Activated naive CD8-positive, alpha-beta T cell treated with anti-CD3 and anti-CD28 coated beads, Interleukin-2, amount 50 U/mL, for 24 hours (primary cell): ENCODE measurements around the gene KRTAP9-8.
"Not testable (repeated sequence)": the region's sequence is repeated elsewhere in the genome, so short reads cannot be mapped to it uniquely, and the experiment has no call there.

Experiments
- ATAC-seq: fragments of 150-1000 bp; cut with Tn5 transposase; one replicate; pipeline ENCODE4 v1.10.0; 2021
- DNase-seq: peaks from one replicate; pipeline ENCODE4 v3.0.0; 2021
- H3K27ac Mint-ChIP-seq: one replicate; pipeline ENCODE4 v1.8.0; 2021; ENCODE audit warnings: mild to moderate bottlenecking, mixed read lengths
- H3K27me3 Mint-ChIP-seq: one replicate; pipeline ENCODE4 v1.8.0; 2021; ENCODE audit warnings: mixed read lengths
- H3K36me3 Mint-ChIP-seq: one replicate; pipeline ENCODE4 v1.8.0; 2021; ENCODE audit warnings: low read depth, mixed read lengths
- H3K4me1 Mint-ChIP-seq: one replicate; pipeline ENCODE4 v1.8.0; 2021; ENCODE audit warnings: mixed read lengths
- H3K4me3 Mint-ChIP-seq: one replicate; pipeline ENCODE4 v1.8.0; 2021; ENCODE audit warnings: mild to moderate bottlenecking, moderate library complexity, mixed read lengths
- H3K9me3 Mint-ChIP-seq: one replicate; pipeline ENCODE4 v1.8.0; 2021; ENCODE audit warnings: mixed read lengths

The KRTAP9-8 gene

GRCh38 chr17:41275648-41276190 is 37.9 kb downstream of the KRTAP9-8 start, which contains the start of gene KRTAP9-7:
KRTAP9-7 (plus strand) TSS chr17:41275698; CDS start chr17:41275698, 0 bp downstream.
- not testable (repeated sequence) for H3K9me3 Mint-ChIP-seq, ATAC-seq, H3K27ac Mint-ChIP-seq, H3K4me1 Mint-ChIP-seq, H3K36me3 Mint-ChIP-seq, H3K27me3 Mint-ChIP-seq, H3K4me3 Mint-ChIP-seq, DNase-seq

DNA sequence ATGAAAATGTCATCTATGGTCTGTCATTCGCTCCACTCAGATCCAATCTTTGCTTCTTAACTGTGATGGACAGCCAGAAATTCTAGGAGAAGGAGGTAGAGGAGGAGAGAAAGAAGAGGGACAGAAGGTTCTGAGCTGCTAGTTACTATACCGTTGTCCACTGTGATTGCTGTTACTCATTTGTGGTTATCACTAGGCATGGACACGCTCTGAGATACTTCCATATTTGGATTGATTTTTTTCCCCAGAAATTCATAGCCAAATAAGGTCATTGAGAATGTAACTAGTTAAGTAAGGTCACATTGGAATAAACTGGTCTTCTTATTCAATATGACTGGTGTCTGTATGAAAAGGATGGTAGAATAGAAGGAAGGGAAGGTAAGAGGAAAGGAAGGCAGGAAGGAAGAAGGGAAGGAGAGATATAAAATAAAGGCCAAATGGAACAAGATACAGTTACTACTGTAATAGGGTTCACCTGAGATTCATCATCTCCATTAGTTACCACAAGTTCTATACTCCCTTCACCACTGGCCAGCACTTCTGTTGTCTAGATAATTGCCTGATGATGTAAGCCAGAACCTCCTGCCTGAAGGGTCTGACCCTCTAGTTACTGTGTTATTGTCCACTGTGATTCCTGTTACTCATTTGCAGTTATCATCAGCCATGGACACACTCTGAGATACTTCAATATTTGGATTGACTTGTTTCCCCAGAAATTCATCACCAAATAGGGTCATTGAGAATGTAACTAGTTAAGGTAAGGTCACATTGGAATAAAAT is 40.6 kb downstream of the KRTAP9-8 start:
- Mint-ChIP-seq H3K4me3 (no peak overlapping the region), H3K4me1 (no peaks in the 10 kb centered on the region), H3K36me3 (no peaks in the 10 kb centered on the region), H3K9me3 (no peaks in the 10 kb centered on the region), H3K27ac (no peak overlapping the region), H3K27me3 (peaks cover 2% of the 10 kb centered on the region)
- DNase-seq (no peak), ATAC-seq (no peak)

DNA sequence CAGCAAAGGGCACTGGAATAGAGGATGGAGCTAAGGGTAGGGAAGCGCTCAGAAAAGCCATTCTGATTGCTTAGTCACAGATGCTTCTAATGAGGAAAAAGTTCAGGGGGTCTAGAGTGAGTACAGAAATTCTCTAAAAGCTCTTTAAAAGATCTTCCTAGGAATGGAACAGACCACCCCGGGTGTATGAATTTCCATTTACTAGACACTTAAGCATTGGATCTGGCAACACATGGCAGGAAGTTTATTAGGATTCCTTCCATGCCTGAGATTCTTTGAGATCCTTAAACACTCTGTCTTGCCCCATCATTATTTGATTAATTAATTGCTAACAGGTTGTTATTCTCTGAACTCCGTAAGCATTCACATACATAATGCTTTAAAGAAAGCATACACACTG is 46.2 kb downstream of the KRTAP9-8 start:
- DNase-seq = no peak
- no peaks in the 10 kb centered on the region for H3K27me3 Mint-ChIP-seq
- ATAC-seq = no peak
- H3K27ac Mint-ChIP-seq = no peak overlapping the region
- no peaks in the 10 kb centered on the region for H3K36me3 Mint-ChIP-seq
- H3K4me3 Mint-ChIP-seq = no peak overlapping the region
- peaks cover 10% of the 10 kb centered on the region for H3K4me1 Mint-ChIP-seq
- H3K9me3 Mint-ChIP-seq = no peaks in the 10 kb centered on the region

- ATAC-seq = no peak
- no peaks in the 10 kb centered on the region for H3K27me3 Mint-ChIP-seq
- H3K27ac Mint-ChIP-seq = no peak overlapping the region
- no peak for DNase-seq
- no peak overlapping the region for H3K4me3 Mint-ChIP-seq
- H3K36me3 Mint-ChIP-seq = no peaks in the 10 kb centered on the region
- H3K4me1 Mint-ChIP-seq = peaks cover 10% of the 10 kb centered on the region
- H3K9me3 Mint-ChIP-seq = no peaks in the 10 kb centered on the region
Measured at GRCh38 chr17:41284546-41284945, 46.7 kb downstream of the KRTAP9-8 start.

- Mint-ChIP-seq H3K4me3 (no peak overlapping the region), H3K4me1 (peaks cover 10% of the 10 kb centered on the region), H3K27ac (no peak overlapping the region), H3K36me3 (no peaks in the 10 kb centered on the region), H3K27me3 (no peaks in the 10 kb centered on the region), H3K9me3 (no peaks in the 10 kb centered on the region)
- ATAC-seq (no peak), DNase-seq (no peak)
Measured at GRCh38 chr17:41287050-41287449, 49.3 kb downstream of the KRTAP9-8 start.
